ENCODE measurements around the gene RASL11B. TPM values are rescaled to one million over a fixed set of nuclear protein-coding genes. Genes with fewer than 3 reads are reported as not detected.

Gene RASL11B
- polyA plus RNA-seq, 1 donor (not counting 4 experiments of a cell fraction or from before 2014, with no cell fraction given), result 1.4 TPM

DNA sequence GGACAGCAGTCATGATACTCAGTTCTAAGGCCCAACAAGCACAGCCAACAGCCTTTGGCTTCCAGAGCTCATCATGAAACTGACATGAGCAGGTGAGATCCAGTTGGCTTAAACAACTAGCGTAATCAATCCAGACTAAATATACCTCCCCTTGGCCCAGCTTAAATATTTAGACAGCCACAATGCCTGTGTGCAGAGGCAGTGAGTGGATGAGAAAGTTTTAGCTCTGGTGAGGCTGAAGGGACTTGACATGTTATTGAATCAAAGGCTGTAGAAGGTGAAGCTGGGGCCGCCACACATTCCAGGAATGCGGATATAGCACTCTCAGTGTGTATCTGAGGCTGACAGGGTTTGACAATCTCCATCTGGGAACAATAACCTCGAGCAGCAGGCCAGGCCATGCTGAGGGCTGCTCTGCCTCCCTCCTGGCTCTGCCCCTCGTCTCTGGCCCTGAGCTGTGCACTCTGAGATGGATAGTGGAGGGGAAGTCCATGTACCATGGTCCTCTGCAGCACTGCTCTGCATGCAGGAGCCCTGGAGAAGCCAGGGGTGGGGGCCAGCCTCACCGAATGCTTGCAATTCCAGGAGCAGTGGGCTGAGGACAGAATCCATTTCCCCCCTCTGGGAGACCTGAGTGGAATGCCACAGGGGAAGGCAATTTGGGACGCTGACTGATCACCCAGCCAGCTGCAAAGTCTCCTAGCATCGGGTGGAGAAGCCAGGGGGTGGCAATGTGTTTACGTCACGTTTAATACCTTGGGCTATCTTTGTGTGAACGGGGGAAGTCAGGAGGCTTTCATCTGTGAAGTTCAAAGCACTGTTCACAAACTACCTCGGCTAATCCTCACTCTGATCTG lies 37.3 kb upstream of the RASL11B start:
- dilution Hi-C loops (cut with MboI; ENCODE audit: extremely low pct_ligation_motif_present, low sequenced_read_pairs), result no loop called here
- DNase-seq (ENCODE audit: low read depth, low spot score), result no peak
- Histone ChIP-seq H4K20me1 (ENCODE audit: control insufficient read depth, extremely low read depth, insufficient read depth, low read length) (no peaks in the 10 kb centered on the region), H3K9me3 (ENCODE audit: control insufficient read depth, low read depth, low read length) (no peaks in the 10 kb centered on the region), H3K36me3 (ENCODE audit: control insufficient read depth in 2 of 2, extremely low read depth in 1 of 2, insufficient read depth in 2 of 2, low read length in 2 of 2) (no peaks in the 10 kb centered on the region), H3K27me3 (ENCODE audit: control insufficient read depth, extremely low read depth, insufficient read depth, low read length) (no peaks in the 10 kb centered on the region), H2AFZ (ENCODE audit: control insufficient read depth, low read length) (no peak overlapping the region), H3K4me3 (ENCODE audit: control insufficient read depth in 2 of 3, extremely low read depth in 1 of 3, insufficient read depth in 2 of 3, low read depth in 1 of 3, low read length in 3 of 3) (no peak overlapping the region), H3K4me1 (ENCODE audit: control insufficient read depth, extremely low read depth, insufficient read depth, low read length) (peaks cover 23% of the 10 kb centered on the region), H3K9me1 (ENCODE audit: control insufficient read depth, extremely low read depth, insufficient read depth, low read length) (no peaks in the 10 kb centered on the region), H3K79me2 (ENCODE audit: control insufficient read depth, insufficient read depth, low read length) (no peaks in the 10 kb centered on the region), H3K27ac (ENCODE audit: control insufficient read depth, insufficient read depth, low read length) (no peak overlapping the region), H3K9ac (ENCODE audit: control insufficient read depth, extremely low read depth, insufficient read depth, low read length) (no peak overlapping the region), H3K4me2 (ENCODE audit: control insufficient read depth, extremely low read depth, insufficient read depth, low read depth, low read length) (no peak overlapping the region)
- no peak for FAIRE-seq
- no peak for TF ChIP-seq CTCF (optimal IDR thresholded peaks at IDR 0.05 in 1 of 3, IDR thresholded peaks at IDR 0.05 in 1 of 3, conservative IDR thresholded peaks at IDR 0.05 in 1 of 3; ENCODE audit: extremely low read depth in 1 of 3, insufficient read depth in 2 of 3, low read length in 3 of 3)
- TF ChIP-seq EZH2 (IDR thresholded peaks at IDR 0.05; ENCODE audit: low read length), result no peak

- Histone ChIP-seq H4K20me1 (ENCODE audit: control insufficient read depth, extremely low read depth, insufficient read depth, low read length) (no peaks in the 10 kb centered on the region), H2AFZ (ENCODE audit: control insufficient read depth, low read length) (peak overlapping the region; percentile 29), H3K27me3 (ENCODE audit: control insufficient read depth, extremely low read depth, insufficient read depth, low read length) (no peaks in the 10 kb centered on the region), H3K4me2 (ENCODE audit: control insufficient read depth, extremely low read depth, insufficient read depth, low read depth, low read length) (no peak overlapping the region), H3K27ac (ENCODE audit: control insufficient read depth, insufficient read depth, low read length) (no peak overlapping the region), H3K79me2 (ENCODE audit: control insufficient read depth, insufficient read depth, low read length) (no peaks in the 10 kb centered on the region), H3K9me3 (ENCODE audit: control insufficient read depth, low read depth, low read length) (no peaks in the 10 kb centered on the region), H3K4me3 (ENCODE audit: control insufficient read depth in 2 of 3, extremely low read depth in 1 of 3, insufficient read depth in 2 of 3, low read depth in 1 of 3, low read length in 3 of 3) (no peak overlapping the region), H3K9me1 (ENCODE audit: control insufficient read depth, extremely low read depth, insufficient read depth, low read length) (no peaks in the 10 kb centered on the region), H3K9ac (ENCODE audit: control insufficient read depth, extremely low read depth, insufficient read depth, low read length) (no peak overlapping the region), H3K4me1 (ENCODE audit: control insufficient read depth, extremely low read depth, insufficient read depth, low read length) (peaks cover 23% of the 10 kb centered on the region), H3K36me3 (ENCODE audit: control insufficient read depth in 2 of 2, extremely low read depth in 1 of 2, insufficient read depth in 2 of 2, low read length in 2 of 2) (no peaks in the 10 kb centered on the region)
- DNase-seq (ENCODE audit: low read depth, low spot score), result no peak
- FAIRE-seq, result peak; percentile 73
- dilution Hi-C loops (cut with MboI; ENCODE audit: extremely low pct_ligation_motif_present, low sequenced_read_pairs), result no loop called here
- TF ChIP-seq CTCF (optimal IDR thresholded peaks at IDR 0.05 in 1 of 3, IDR thresholded peaks at IDR 0.05 in 1 of 3, conservative IDR thresholded peaks at IDR 0.05 in 1 of 3; ENCODE audit: extremely low read depth in 1 of 3, insufficient read depth in 2 of 3, low read length in 3 of 3) (no peak), EZH2 (IDR thresholded peaks at IDR 0.05; ENCODE audit: low read length) (no peak)
Measured at GRCh38 chr4:52825460-52826090, 36.5 kb upstream of the RASL11B start.

Data from keratinocyte (primary cell).